Gastroesophageal sphincter (tissue), 4 donors: ENCODE measurements around the gene HCRTR2. TPM values are rescaled to one million over a fixed set of nuclear protein-coding genes. Genes with fewer than 3 reads are reported as not detected.

Source experiments
- ATAC-seq: fragments of 150-250 bp; one replicate; pipeline ENCODE4 v1.9.1; 2016; ENCODE audit warnings: mild to moderate bottlenecking, moderate library complexity
- H3K27ac ChIP-seq, 4 donors: fragments of 200-600 bp; sonication (generic) in 3 of 4; 1 replicate in 3 of 4; 2 replicates in 1 of 4; pipeline ENCODE4 v1.5.1; 2016 to 2019
- H3K27me3 ChIP-seq: fragments of 200-600 bp; sonication (generic); one replicate; pipeline ENCODE4 v1.5.1; 2019
- H3K36me3 ChIP-seq, 2 donors: fragments of 200-600 bp; sonication (generic); one replicate each; pipeline ENCODE4 v1.5.1; 2019; ENCODE audit warnings: control low read depth in 1 of 2
- H3K4me1 ChIP-seq, 3 donors: fragments of 200-600 bp; sonication (generic); 1 replicate in 2 of 3; 2 replicates in 1 of 3; pipeline ENCODE4 v1.5.1; 2016 to 2019; ENCODE audit warnings: control low read depth in 2 of 3
- H3K4me3 ChIP-seq, 2 donors: fragments of 200-600 bp; sonication (generic); one replicate each; pipeline ENCODE4 v1.5.1; 2019; ENCODE audit warnings: mild to moderate bottlenecking in 1 of 2, moderate library complexity in 1 of 2
- H3K9me3 ChIP-seq, 3 donors: fragments of 200-600 bp; sonication (generic); one replicate each; pipeline ENCODE4 v1.5.1; 2017 to 2019; ENCODE audit warnings: control low read depth in 2 of 3
- CTCF ChIP-seq, 4 experiments: fragments of 200-600 bp in 2 of 4; fragments of 450-650 bp in 2 of 4; sonication (generic) in 1 of 4; IDR thresholded peaks; one replicate each; pipeline ENCODE4 v1.5.1; 2017 to 2019; ENCODE audit warnings: antibody characterized with exemption in 4 of 4, mild to moderate bottlenecking in 2 of 4, moderate library complexity in 2 of 4
- EP300 ChIP-seq: sonication (generic); formaldehyde crosslinking; IDR thresholded peaks from one replicate; pipeline ENCODE4 v1.6.1; 2017; ENCODE audit warnings: antibody characterized with exemption, mild to moderate bottlenecking
- POLR2A ChIP-seq, 2 donors: fragments of 450-650 bp; IDR thresholded peaks; one replicate each; pipeline ENCODE4 v1.6.1; 2017; ENCODE audit warnings: antibody characterized with exemption in 2 of 2, mild to moderate bottlenecking in 2 of 2, moderate library complexity in 1 of 2
- POLR2AphosphoS5 ChIP-seq: sonication (generic); formaldehyde crosslinking; IDR thresholded peaks from one replicate; pipeline ENCODE4 v1.6.1; 2017; ENCODE audit warnings: antibody characterized with exemption
- WGBS, 2 donors: methylation state at CpG; one replicate each; pipeline ENCODE4 v1.1.5; 2018; ENCODE audit warnings: low coverage in 1 of 2; 5-methylcytosine and 5-hydroxymethylcytosine counted together
- total RNA-seq, 4 donors: library from RNA; depleted of rRNA; stranded (reverse); fragments of >200 nt; gene quantifications; one replicate each; pipeline ENCODE4 v1.1.0, GENCODE V29; 2016

Gene HCRTR2
- total RNA-seq, 4 donors from 2014 or later: 0.42 TPM; not detected in 3

DNA sequence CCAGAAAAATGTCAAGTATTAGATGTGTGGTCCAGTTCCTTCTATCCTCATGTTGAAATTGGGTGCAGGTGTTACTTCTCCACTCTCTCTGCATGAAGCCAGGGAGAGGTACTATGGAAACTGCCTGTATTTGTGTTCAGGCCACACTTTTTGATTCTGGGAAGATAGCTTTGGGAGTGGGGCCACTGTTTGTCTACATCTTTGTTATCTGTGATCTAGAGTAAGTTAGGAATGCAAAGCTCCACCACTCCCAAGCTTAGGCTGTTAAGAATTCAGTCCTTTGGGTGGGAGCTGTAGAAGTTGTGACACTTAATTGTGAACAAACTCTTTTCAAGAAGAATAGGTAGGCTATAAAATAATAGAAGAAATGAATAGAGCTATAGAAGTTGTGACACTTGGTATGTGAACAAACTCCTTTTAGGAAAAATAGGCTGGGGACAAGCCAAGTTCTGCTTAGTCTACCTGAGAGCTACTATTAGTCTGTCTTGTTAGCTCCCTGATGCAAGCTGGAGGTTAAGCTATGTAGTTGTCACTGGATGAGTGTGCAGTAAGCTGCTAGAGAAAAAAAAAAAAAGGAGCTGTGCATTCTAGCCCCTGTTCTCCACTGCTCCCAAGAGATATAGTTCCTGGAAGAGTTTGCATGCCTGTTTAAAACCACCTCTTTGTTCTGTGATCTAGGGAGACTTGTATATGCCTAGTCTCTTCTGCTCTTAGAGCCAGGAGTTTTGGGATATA lies 145.8 kb downstream of the HCRTR2 start:
- no peaks in the 10 kb centered on the region for H3K36me3 ChIP-seq
- H3K27ac ChIP-seq: no peak overlapping the region
- no peak overlapping the region for H3K4me3 ChIP-seq
- no peak for TF ChIP-seq POLR2A (IDR thresholded peaks at IDR 0.05)
- no peak for TF ChIP-seq EP300
- TF ChIP-seq POLR2AphosphoS5: no peak
- TF ChIP-seq CTCF (IDR thresholded peaks at IDR 0.05): no peak
- no peak for ATAC-seq
- no peaks in the 10 kb centered on the region for H3K9me3 ChIP-seq
- H3K4me1 ChIP-seq: no peaks in the 10 kb centered on the region
- no peaks in the 10 kb centered on the region for H3K27me3 ChIP-seq

DNA sequence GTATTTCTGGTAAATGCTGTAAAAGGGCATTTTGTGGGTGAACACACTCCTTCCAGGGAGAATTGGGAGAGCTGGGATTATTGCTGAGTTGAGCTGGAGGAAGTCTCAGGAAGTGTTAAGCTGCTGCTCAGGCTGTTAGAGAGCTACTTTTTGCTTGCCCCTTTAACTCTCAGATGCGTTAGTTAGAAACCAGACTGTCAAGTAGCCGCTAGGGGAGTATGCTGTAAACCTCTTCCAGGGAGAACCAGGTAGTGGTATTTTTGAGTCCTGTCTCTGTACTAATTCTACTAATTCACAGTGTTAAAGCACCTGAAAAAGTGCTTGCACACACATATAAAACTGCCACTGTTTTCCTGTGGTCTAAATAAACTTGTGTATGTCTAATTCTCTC lies 146.4 kb downstream of the HCRTR2 start:
- 42 to 50% methylated on average over 2 of the region's 2 CpGs for WGBS, 2 donors
- Histone ChIP-seq H3K27me3 (no peaks in the 10 kb centered on the region), H3K4me3 (no peak overlapping the region), H3K27ac (no peak overlapping the region), H3K4me1 (no peaks in the 10 kb centered on the region), H3K36me3 (no peaks in the 10 kb centered on the region), H3K9me3 (no peaks in the 10 kb centered on the region)
- ATAC-seq: no peak
- TF ChIP-seq POLR2A (IDR thresholded peaks at IDR 0.05) (no peak), CTCF (IDR thresholded peaks at IDR 0.05) (no peak), POLR2AphosphoS5 (no peak), EP300 (no peak)

GRCh38 chr6:55327169-55327568 lies 152.9 kb downstream of the HCRTR2 start, which contains the start of gene GFRAL:
GFRAL (plus strand) TSS chr6:55327469; CDS start chr6:55327555, 86 bp downstream.
- no peaks in the 10 kb centered on the region for H3K27me3 ChIP-seq
- H3K4me3 ChIP-seq: no peak within 1 kb of the TSS
- H3K9me3 ChIP-seq: no peaks in the 10 kb centered on the region
- H3K36me3 ChIP-seq: no peaks in the 10 kb centered on the region
- no peak for ATAC-seq
- H3K4me1 ChIP-seq: no peaks in the 10 kb centered on the region
- no peak within 1 kb of the TSS for H3K27ac ChIP-seq
- WGBS, 2 donors: 61 to 71% methylated on average over 5 of the region's 5 CpGs
- TF ChIP-seq POLR2A (IDR thresholded peaks at IDR 0.05): no peak
- no peak for TF ChIP-seq POLR2AphosphoS5
- no peak for TF ChIP-seq CTCF (IDR thresholded peaks at IDR 0.05)
- TF ChIP-seq EP300: no peak

Other genes starting within 250 kb of the HCRTR2 start
- gene GFRAL, start 153.0 kb downstream of the HCRTR2 start, total RNA-seq: not detected